Stimulated activated CD8-positive, alpha-beta memory T cell treated with anti-CD3 and anti-CD28 coated beads, Interleukin-12 subunit alpha, Interleukin-12 subunit beta, amount 100 ng/mL, for 1 hour (primary cell): ENCODE results near the gene SLC35G2.
A peak's percentile ranks its signal among the peaks of the same experiment; 100 is the strongest.
"Not testable (repeated sequence)": the region's sequence is repeated elsewhere in the genome, so short reads cannot be mapped to it uniquely, and the experiment has no call there.

Source experiments
- DNase-seq: peaks from one replicate; pipeline ENCODE4 v3.0.0-alpha.2; 2020; ENCODE audit warnings: low read depth

The SLC35G2 gene

DNA sequence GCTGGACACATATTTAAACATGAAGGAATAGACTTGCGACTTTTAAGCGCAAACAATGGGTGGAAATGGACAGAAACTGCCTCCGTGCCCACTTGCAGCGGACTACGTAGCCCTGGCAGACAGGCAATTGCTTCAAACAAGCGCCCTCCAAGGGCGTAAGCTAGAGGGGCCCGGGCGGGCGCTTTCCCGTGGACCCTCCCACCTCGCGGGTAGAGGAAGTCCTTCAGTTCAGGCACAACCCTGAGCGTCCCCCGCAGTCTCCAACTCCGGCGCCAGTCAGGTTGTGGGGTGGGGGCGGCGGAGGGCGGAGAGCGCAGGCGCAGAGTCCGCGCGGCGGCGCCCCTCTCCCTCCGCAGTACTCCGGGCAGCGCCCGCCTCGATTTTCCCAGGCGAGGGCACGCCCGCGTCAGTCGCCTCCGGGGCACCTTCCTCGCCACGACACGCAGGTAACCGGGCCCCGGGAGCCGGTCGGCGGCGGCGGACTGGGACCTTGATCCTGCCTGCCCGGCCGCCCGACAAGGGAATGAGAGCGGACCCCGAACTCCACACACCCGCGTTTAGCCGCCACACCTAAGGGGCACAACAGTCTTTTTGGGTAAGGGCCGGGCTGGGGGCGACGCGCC is at the start of gene SLC35G2:
Gene SLC35G2, plus strand, starts transcription at position 358 of the 623 bp plus-strand sequence. CDS start 35,335 bp downstream, outside the sequence.
- no peak for DNase-seq

- no peak for DNase-seq
These were observed 46.2 kb upstream of the SLC35G2 start for GRCh38 chr3:136772709-136773108.

DNA sequence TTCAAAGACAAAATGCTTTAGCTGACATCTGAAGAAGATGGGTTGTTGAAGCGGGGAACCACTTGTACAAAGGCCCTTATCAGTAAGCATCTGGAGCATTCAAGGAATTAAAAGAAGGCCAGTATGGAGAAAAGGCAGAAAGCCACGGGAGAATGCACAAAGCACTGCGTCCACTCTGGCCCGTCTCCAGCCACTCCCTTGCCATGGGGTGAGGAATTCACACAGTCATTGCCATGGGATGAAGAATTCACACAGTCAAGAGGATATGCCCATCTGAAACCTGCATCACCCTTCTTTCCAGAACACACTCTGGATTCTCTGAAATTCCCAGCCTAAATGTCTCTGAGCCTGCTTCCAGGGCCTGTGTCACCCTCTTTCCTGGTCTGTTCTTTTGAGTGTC is 40.1 kb upstream of the SLC35G2 start:
- no peak for DNase-seq

DNA sequence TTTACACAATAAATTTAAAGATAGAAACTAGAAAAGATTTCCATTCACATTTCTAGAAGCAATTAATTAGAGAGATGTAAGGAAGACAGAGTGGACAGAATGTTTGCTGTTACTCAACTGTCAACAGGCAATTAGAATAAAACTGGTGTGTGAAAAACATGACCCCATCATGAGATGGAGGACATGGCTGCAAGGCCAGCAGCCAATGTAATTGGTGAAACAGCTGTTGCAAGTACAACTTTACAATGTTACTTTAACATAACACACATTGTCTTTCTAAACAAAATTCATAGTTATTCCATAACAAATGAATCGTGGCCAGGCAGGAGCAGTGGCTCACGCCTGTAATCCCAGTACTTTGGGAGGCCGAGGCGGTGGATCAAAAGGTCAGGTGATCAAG is 38.2 kb upstream of the SLC35G2 start:
- no peak for DNase-seq

DNA sequence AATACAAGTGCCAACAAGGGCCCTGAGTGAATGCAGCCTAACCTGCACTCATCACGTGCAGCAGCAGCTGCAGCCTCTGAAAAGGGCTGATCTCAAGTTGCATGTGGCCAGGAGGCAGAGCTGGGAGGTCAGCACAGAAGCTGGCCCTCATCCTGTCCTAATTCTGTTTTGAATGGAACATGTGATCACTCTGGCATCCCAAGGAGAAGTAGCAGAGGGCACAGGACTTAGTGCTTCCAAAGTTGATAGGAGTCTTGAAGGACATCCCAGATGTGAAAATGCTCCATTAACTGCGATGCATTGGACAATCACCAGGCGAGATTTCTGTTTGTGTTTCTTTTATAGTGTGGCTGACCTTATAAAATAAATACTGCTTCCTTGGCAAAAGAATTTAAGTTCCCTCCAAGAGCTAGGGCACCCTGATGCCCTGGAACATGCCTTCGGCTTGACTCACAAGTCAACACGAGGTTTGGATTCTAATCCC is 35.2 kb upstream of the SLC35G2 start:
- DNase-seq: no peak

DNA sequence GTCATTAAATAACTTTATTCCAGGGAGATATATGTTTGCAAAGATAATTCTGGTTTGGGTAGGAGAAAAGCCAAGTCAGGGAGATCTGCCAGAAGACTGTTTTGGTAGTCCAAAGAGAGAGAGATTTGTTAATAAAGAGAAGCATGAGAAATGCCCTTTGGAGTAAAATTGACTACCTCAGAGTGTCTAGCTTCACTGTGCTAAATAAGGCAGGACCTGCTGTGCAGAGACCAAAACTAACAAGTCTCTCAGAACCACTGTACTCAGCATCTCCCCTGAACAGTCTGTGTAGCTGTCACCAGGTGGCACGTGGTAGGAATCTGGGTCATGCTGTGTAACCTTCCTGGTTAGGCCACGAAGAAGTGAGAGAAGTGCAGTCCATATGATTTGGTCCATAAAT is 31.6 kb upstream of the SLC35G2 start:
- peak; percentile 9 for DNase-seq

- no peak for DNase-seq
These were observed 30.8 kb upstream of the SLC35G2 start for GRCh38 chr3:136788154-136788553.

DNA sequence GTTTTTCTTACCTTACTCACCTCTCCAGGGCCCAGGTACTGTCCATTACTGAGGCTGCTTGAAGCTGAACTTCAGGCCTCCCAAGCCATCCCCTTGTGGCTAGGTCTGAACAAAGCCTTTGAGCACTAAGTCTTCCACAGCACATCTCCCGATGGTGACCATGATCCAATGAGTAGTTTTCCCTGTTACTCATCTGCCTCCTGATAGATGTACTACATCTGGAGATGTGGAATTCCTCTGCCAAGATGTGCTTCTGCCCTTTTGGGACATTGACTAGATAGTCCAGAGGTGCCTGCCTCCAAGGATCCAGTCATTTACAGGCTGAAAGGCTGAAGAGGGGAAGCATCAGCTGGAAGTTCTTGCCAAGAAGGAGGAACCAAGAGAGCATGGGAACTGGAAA is 28.9 kb upstream of the SLC35G2 start:
- no peak for DNase-seq

DNA sequence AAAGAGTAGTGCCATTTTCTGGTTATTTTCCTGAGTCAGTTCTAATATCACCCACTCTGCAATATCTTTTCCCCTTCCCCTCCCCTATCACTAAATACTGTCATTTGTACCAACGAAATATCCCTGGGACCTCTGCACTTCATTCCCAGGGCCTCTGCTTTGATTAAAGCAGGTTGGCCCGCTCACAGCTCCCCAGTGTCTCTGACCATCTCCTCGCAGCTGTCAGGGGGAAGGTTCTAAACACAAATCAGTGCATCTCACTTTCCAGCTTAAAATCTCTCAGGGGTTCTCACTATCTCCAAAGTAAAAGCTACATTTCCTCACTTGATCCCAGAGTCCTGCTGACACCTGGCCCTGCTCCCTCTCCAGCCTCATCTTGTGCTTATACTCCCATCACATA is 28.1 kb upstream of the SLC35G2 start:
- no peak for DNase-seq

GRCh38 chr3:136792556-136793330 is 26.2 kb upstream of the SLC35G2 start:
- no peak for DNase-seq

DNA sequence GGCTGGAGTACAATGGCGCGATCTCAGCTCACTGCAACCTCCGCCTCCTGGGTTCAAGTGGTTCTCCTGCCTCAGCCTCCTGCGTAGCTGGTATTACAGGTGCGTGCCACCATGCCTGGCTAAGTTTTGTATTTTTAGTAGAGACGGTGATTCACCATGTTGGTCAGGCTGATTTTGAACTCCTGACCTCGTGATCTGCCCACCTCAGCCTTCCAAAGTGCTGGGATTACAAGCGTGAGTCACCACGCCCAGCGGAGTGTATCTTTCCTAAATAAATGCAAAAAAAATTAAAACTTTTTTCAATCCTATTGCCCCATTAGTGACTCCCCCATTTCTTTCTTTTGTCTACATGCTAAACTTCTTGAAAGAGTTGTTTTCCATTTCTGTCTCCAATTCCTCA is 17.8 kb upstream of the SLC35G2 start:
- not testable (repeated sequence) for DNase-seq

DNA sequence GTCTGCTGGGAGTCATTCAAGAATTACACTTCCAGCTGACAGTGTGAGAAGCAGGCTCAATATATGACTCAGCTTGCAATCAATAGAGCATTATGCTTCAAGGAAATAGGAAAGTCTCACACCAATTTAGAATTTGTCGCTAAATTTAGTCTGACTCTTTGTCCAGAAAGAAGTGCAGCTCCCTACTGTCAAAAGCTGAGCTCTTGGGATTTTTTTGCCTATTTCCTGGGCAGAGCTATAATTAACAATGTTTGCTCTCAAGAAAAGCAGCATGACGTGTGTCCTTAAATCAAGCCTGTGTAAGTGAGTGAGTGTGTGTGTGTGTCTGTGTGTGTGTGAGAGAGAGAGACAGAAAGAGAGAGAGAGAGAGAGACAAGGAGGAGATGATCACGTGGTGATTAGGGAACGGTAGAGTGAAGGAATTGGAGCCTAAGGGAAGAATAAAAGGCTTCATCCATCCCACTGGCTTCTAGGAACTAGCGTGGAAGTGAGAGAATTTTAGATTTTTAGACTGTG is 16.4 kb upstream of the SLC35G2 start:
- DNase-seq: no peak

DNA sequence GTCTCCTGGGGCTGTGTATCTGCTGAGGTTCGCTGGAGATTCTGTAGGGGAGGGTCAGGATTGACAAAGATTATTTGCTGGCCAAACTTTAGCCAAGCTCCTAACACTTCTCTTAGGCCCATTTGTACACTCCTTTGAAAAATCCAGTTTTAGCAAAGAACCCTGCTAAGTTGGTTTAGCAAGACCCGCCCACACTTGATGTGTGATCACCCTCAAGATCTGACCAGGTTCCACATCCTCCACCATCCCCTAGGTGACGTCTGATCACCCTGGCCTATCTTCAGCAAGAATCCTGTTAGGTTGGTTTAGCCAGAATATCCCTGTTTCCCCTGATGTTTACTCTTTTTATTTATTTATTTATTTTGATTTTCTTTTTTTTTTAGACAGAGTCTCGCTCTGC is 14.8 kb upstream of the SLC35G2 start:
- DNase-seq: no peak

- no peak for DNase-seq
These were observed 14.1 kb upstream of the SLC35G2 start for GRCh38 chr3:136804813-136805212.

GRCh38 chr3:136805795-136806194 is 13.1 kb upstream of the SLC35G2 start:
- no peak for DNase-seq

DNA sequence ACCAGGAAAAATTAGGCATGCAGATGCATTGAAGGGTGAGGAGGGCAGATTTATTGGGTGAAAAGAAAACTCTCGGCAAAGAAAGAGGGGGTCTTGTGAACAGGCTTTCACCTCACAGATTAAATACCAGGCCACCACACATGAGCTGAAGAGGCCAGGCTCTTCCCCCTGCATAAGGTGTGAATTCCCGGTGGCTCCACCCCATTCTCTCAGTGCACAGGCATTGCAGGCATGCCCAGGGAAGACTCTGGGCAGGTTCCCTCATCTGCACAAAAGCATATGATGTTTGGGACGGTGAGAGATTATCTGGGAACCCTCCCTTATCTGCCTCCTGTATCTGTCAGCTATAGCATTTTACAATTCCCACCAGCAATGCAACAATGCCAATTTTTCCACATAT is 7.2 kb upstream of the SLC35G2 start:
- no peak for DNase-seq

DNA sequence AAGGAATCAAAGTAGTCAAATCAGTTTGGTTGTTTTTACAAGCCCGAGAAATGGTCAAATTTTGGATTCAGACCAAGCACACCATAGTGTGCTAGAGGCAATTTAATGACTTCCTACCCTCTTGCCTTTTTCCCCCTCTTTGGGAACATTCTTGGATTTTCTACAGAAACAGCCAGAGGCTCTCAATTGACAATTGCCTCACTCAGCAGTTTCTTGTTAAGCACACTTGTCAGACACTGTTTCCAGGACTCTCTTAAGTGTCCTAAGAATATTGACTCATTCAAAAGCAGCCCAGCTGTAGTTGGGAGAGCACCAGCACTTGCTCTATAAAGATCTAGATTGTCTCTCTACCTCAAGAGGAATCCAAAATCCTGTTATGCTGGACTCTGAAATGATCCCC is 1.5 kb upstream of the SLC35G2 start:
- DNase-seq: no peak

- no peak for DNase-seq
These were observed 646 bp upstream of the SLC35G2 start for GRCh38 chr3:136818191-136818768.

DNA sequence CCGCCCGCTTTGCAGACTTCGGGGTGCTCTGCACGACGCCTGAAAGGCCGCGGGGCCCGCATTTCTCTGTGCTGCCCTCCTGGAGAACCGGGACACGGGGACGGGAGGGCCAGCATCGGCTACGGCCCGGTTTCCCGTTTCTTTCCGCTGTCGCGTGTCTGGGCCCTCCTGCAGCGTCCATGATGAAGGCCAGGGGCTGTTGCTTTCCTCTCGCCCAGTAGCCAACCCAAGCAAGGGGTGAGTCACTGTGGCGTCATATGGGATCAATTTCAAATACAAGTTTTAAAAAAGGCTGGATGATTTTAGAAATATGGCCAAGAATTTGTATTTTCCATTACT is 435 bp downstream of the SLC35G2 start:
- no peak for DNase-seq

DNA sequence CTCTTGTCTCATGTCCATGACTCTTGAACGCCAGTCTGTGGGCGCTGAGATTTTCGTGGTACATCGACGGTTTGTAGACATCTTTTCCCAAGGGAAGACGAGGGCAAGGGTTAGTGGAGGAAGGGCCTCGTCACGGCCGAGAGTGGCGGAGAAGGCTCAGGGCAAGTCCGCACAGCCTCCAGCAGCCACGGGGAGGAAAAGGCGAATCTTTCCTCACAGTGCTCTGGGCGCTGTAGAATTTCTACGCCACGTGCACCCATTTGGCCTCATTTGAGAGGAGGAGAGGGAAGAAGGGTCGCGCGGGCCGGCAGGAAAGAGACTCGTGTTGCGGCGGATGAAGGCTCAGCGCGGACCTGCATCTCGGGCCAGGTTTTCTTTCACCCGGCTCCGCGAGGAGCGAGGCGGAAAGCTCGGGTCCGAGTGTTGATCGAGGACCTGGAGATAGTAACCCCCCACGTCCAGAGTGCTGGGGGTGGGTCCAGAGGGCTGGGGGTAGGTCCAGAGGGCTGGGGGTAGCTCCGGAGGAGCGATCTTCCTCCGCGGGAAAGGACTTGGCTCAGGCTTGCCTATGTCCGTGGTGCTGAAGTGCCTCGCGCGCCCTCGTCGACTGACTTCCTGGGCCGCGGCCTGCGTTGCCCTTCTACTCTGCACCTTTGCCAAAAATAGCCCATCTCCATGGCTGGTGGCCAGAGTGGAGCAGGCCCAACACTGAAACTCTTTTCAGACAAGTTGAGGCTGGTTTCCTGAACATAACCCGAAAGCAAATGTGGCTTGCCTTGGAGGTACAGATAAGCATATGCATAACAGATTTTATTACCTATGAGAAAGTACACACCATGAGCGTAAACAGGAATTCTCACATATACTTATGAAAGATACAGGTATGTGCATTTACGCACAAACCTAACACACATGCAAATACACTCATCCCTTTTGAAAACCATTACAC is 1.1 kb downstream of the SLC35G2 start:
- no peak for DNase-seq

DNA sequence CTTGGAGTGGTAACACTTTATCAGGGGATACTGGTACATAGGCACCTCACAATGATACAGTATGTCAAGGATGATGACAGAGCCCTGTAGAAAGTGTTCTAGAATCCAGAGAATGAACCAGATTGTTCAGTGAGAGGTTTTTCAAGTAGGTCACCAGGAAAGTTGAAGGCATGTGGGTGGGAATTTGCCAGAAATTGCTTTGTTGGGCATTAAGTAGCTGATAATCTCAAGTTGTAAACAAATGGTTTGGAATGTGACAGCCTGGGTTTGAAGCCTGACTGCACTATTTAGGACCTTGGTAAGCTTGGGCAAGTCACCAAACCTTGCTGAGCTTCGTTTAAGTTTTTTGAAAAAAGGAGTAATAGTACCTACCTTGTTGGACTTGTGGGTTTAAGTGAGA is 12.5 kb downstream of the SLC35G2 start:
- DNase-seq: no peak
